Sigmoid colon (tissue), 7 donors: ENCODE data around the gene MASTL. TPM values are rescaled to one million over a fixed set of nuclear protein-coding genes. Genes with fewer than 3 reads are reported as not detected.
"Not testable (repeated sequence)": the region's sequence is repeated elsewhere in the genome, so short reads cannot be mapped to it uniquely, and the experiment has no call there.

Source experiments
- DNase-seq: peaks from one replicate; pipeline ENCODE4 v3.0.0-alpha.2; 2019
- H3K27ac ChIP-seq, 4 donors: fragments of 200-600 bp; sonication (generic); one replicate each; pipeline ENCODE4 v1.5.1; 2016 to 2019; ENCODE audit warnings: mild to moderate bottlenecking in 1 of 4
- H3K27me3 ChIP-seq, 3 donors: fragments of 200-600 bp; sonication (generic); one replicate each; pipeline ENCODE4 v1.5.1; 2019; ENCODE audit warnings: mild to moderate bottlenecking in 1 of 3
- H3K36me3 ChIP-seq, 4 donors: fragments of 200-600 bp; sonication (generic); one replicate each; pipeline ENCODE4 v1.5.1; 2016 to 2019
- H3K4me1 ChIP-seq, 4 donors: fragments of 200-600 bp; sonication (generic); one replicate each; pipeline ENCODE4 v1.5.1; 2017 to 2019
- H3K4me3 ChIP-seq, 4 donors: fragments of 200-600 bp; sonication (generic); one replicate each; pipeline ENCODE4 v1.5.1; 2017 to 2019; ENCODE audit warnings: mild to moderate bottlenecking in 2 of 4, moderate library complexity in 1 of 4
- H3K9me3 ChIP-seq, 4 donors: fragments of 200-600 bp in 3 of 4; sonication (generic) in 3 of 4; one replicate each; pipeline versions ENCODE4 v1.5.1 to v1.6.1; 2013 to 2019
- EP300 ChIP-seq, 4 donors: sonication (generic); formaldehyde crosslinking; IDR thresholded peaks; one replicate each; pipeline ENCODE4 v1.6.1; 2017; ENCODE audit warnings: antibody characterized with exemption in 4 of 4
- POLR2A ChIP-seq, 2 donors: fragments of 450-650 bp; IDR thresholded peaks; one replicate each; pipeline ENCODE4 v1.6.1; 2016; ENCODE audit warnings: antibody characterized with exemption in 2 of 2, mild to moderate bottlenecking in 2 of 2, moderate library complexity in 2 of 2
- POLR2AphosphoS5 ChIP-seq, 4 donors: sonication (generic); formaldehyde crosslinking; IDR thresholded peaks; one replicate each; pipeline ENCODE4 v1.6.1; 2017; ENCODE audit warnings: antibody characterized with exemption in 4 of 4
- WGBS, 2 donors: extraction: QIAGEN DNeasy Blood & Tissue Kit; methylation state at CpG; one replicate each; pipeline ENCODE4 v1.1.7; 2013; 5-methylcytosine and 5-hydroxymethylcytosine counted together
- intact Hi-C: fragments of 100-400 bp; cut with DNase I; formaldehyde crosslinking; loops from one replicate; pipeline ENCODE4 v1.15.1; 2023
- polyA plus RNA-seq, 3 donors: library from polyadenylated mRNA; stranded (reverse); fragments of 200-250 nt; gene quantifications; one replicate each; pipeline ENCODE4 v1.2.3, GENCODE V29; 2013
- total RNA-seq, 4 donors: library from RNA; depleted of rRNA; stranded (reverse); fragments of >200 nt; gene quantifications; one replicate each; pipeline ENCODE4 v1.1.0, GENCODE V29; 2016
- TF ChIP-seq, protein P1 (sequence below), 4 experiments: fragments of 450-650 bp in 3 of 4; fragments of 200-600 bp in 1 of 4; IDR thresholded peaks; one replicate each; pipeline ENCODE4 v1.5.1; 2016 to 2019; ENCODE audit warnings: antibody characterized with exemption in 4 of 4, mild to moderate bottlenecking in 3 of 4, moderate library complexity in 2 of 4
- donor health status: healthy with polysubstance abuse.
- donor health status: Bipolar disorder and iron deficiency.
- donor health status: healthy.

MASTL gene
- total and polyA plus RNA-seq, 7 donors, result 1.8 to 6.6 (median 4.9) TPM

DNA sequence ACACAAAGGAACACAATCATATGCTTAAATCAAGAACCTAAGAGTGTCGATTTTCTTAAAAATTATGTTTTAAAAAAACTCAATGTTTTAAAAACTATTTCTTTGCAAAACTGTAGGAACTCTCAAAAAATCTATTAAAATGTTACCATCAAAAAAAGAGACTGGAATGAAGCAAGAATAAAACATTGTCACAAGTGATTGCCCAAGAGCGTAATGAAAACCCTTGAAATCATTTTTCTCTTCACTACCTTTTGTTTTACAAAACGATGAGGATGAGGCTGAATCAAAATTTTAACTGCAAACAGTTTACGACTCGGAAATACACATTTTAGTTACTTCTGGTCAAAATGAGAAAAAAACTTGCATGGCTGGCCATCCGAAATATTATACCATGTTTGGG, 1.8 kb upstream of the MASTL start:
- no peak for DNase-seq
- Histone ChIP-seq H3K27me3 (no peaks in the 10 kb centered on the region), H3K4me3 (peak overlapping the region; percentile 69 to 90 (median 87)), H3K27ac (peak overlapping the region; percentile 98 to 100 (median 98)), H3K4me1 (peaks cover 0 to 42% (median 24%) of the 10 kb centered on the region in 4 donors), H3K9me3 (no peaks in the 10 kb centered on the region), H3K36me3 (peaks cover 0 to 5% (median under 1%) of the 10 kb centered on the region in 4 donors)
- intact Hi-C loops, result no loop called here
- TF ChIP-seq, protein P1, sequence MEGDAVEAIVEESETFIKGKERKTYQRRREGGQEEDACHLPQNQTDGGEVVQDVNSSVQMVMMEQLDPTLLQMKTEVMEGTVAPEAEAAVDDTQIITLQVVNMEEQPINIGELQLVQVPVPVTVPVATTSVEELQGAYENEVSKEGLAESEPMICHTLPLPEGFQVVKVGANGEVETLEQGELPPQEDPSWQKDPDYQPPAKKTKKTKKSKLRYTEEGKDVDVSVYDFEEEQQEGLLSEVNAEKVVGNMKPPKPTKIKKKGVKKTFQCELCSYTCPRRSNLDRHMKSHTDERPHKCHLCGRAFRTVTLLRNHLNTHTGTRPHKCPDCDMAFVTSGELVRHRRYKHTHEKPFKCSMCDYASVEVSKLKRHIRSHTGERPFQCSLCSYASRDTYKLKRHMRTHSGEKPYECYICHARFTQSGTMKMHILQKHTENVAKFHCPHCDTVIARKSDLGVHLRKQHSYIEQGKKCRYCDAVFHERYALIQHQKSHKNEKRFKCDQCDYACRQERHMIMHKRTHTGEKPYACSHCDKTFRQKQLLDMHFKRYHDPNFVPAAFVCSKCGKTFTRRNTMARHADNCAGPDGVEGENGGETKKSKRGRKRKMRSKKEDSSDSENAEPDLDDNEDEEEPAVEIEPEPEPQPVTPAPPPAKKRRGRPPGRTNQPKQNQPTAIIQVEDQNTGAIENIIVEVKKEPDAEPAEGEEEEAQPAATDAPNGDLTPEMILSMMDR (IDR thresholded peaks at IDR 0.05), result no peak
- TF ChIP-seq EP300 (IDR thresholded peaks at IDR 0.05) (no peak), POLR2A (IDR thresholded peaks at IDR 0.05) (no peak), POLR2AphosphoS5 (IDR thresholded peaks at IDR 0.05) (no peak)
- WGBS, 2 donors, result 1 to 4% methylated on average over 6 of the region's 6 CpGs

- DNase-seq, result no peak
- Histone ChIP-seq H3K27ac (peak overlapping the region; percentile 98 to 100 (median 98)), H3K4me3 (peak overlapping the region; percentile 69 to 90 (median 87)), H3K9me3 (no peaks in the 10 kb centered on the region), H3K27me3 (no peaks in the 10 kb centered on the region), H3K36me3 (peaks cover 0 to 5% (median under 1%) of the 10 kb centered on the region in 4 donors), H3K4me1 (peaks cover 0 to 42% (median 24%) of the 10 kb centered on the region in 4 donors)
- no peak for TF ChIP-seq POLR2AphosphoS5 (IDR thresholded peaks at IDR 0.05)
- intact Hi-C loops, result loop anchor here (2.0 kb wide), 1 partner anchor 53 kb away; the partner anchor contains the start of gene ANKRD26
- 0% methylated on average over 18 of the region's 18 CpGs for WGBS, 2 donors
Measured at GRCh38 chr10:27153845-27154193, 1.3 kb upstream of the MASTL start.

DNA sequence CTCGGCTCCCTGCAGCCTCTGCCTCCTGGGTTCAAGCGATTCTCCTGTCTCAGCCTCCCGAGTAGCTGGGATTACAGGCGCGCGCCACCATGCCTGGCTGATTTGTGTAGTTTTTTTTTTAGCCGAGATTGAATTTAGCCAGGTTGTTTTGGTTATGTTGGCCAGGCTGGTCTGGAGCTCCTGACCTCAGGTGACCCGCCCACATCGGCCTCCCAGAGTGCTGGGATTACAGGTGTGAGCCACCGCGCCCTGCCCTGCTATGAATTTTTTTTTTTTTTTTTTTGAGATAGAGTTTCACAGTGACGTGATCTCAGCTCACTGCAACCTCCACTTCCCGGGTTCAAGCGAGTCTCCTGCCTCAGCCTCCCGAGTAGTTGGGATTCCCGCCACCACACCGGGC, 1.4 kb downstream of the MASTL start:
- H3K9me3 ChIP-seq, DNase-seq, H3K27me3 ChIP-seq, intact Hi-C loops: not testable (repeated sequence)
- H3K4me3 ChIP-seq, result peak overlapping the region in 2 of 4 donors; percentile 89 to 90
- peaks cover 0 to 37% (median 23%) of the 10 kb centered on the region in 4 donors for H3K4me1 ChIP-seq
- 64 to 83% methylated on average over 17 of the region's 17 CpGs for WGBS, 2 donors
- H3K27ac ChIP-seq, result peak overlapping the region; percentile 98 to 100 (median 98)
- peaks cover 0 to 27% (median 5%) of the 10 kb centered on the region in 4 donors for H3K36me3 ChIP-seq

DNA sequence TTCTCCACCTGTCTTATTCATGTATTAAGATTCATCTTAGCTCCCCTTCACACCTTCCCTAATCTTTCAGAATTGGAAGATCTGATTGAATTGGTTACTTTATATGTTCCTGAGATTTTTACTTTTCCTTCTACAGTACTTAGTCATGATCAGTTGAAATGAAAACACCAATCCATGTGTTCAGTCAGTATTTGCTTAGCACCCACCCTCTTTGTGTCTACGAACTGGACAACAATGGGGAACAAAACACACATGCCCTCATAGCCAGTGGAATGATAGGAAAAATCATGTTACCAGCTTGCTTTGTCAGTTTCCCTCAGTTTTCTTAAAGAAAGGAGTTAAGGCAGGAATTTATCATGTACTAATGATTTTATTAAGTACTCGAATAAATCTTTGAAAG, 2.0 kb downstream of the MASTL start:
- Histone ChIP-seq H3K27ac (no peak overlapping the region), H3K36me3 (peaks cover 0 to 32% (median 7%) of the 10 kb centered on the region in 4 donors), H3K4me1 (peaks cover 0 to 33% (median 21%) of the 10 kb centered on the region in 4 donors), H3K9me3 (no peaks in the 10 kb centered on the region), H3K27me3 (no peaks in the 10 kb centered on the region), H3K4me3 (no peak overlapping the region)
- WGBS, 2 donors, result 60 to 79% methylated on average over 2 of the region's 2 CpGs
- intact Hi-C loops, result no loop called here
- TF ChIP-seq EP300 (IDR thresholded peaks at IDR 0.05), result no peak
- TF ChIP-seq, protein P1 (IDR thresholded peaks at IDR 0.05), result no peak
- TF ChIP-seq POLR2AphosphoS5 (IDR thresholded peaks at IDR 0.05), result no peak
- TF ChIP-seq POLR2A (IDR thresholded peaks at IDR 0.05), result no peak
- DNase-seq, result no peak

DNA sequence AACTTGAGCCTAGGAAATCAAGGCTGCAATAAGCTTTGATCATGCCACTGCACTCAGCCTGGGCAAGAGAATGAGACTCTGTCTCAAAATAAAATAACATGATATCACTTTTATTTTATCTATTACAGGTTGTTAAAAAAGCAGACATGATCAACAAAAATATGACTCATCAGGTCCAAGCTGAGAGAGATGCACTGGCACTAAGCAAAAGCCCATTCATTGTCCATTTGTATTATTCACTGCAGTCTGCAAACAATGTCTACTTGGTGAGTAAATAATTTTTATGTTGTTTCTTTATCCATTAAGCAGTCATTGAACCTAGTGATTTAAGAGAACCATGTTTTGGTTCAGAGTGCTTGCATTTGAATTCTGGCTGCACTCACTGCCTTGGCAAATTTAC, 3.3 kb downstream of the MASTL start:
- H3K36me3 ChIP-seq, result peaks cover 0 to 43% (median 9%) of the 10 kb centered on the region in 4 donors
- H3K4me1 ChIP-seq, result peaks cover 0 to 21% (median 9%) of the 10 kb centered on the region in 4 donors
- TF ChIP-seq POLR2AphosphoS5 (IDR thresholded peaks at IDR 0.05) (no peak), POLR2A (IDR thresholded peaks at IDR 0.05) (no peak), EP300 (IDR thresholded peaks at IDR 0.05) (no peak)
- TF ChIP-seq, protein P1 (IDR thresholded peaks at IDR 0.05), result no peak
- no peak overlapping the region for H3K27ac ChIP-seq
- intact Hi-C loops, result no loop called here
- no peak for DNase-seq
- H3K9me3 ChIP-seq, result no peaks in the 10 kb centered on the region
- H3K27me3 ChIP-seq, result no peaks in the 10 kb centered on the region
- H3K4me3 ChIP-seq, result no peak overlapping the region

DNA sequence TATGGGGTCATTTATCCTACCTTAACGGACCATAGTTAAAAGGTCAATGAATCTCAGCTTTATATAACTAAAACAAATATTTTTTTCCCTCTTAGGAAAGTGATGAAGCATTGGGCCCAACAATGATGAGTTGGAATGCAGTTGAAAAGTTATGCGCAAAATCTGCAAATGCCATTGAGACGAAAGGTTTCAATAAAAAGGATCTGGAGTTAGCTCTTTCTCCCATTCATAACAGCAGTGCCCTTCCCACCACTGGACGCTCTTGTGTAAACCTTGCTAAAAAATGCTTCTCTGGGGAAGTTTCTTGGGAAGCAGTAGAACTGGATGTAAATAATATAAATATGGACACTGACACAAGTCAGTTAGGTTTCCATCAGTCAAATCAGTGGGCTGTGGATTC, 14.7 kb downstream of the MASTL start:
- no peak for DNase-seq
- intact Hi-C loops, result no loop called here
- 85 to 94% methylated on average over 4 of the region's 4 CpGs for WGBS, 2 donors
- Histone ChIP-seq H3K27ac (no peak overlapping the region), H3K36me3 (peaks cover 0 to 68% (median 7%) of the 10 kb centered on the region in 4 donors), H3K4me1 (no peaks in the 10 kb centered on the region), H3K4me3 (no peak overlapping the region), H3K9me3 (no peaks in the 10 kb centered on the region), H3K27me3 (no peaks in the 10 kb centered on the region)
- TF ChIP-seq POLR2A (IDR thresholded peaks at IDR 0.05) (no peak), POLR2AphosphoS5 (IDR thresholded peaks at IDR 0.05) (no peak), EP300 (IDR thresholded peaks at IDR 0.05) (no peak)
